Measurements from ENCODE around the gene MTAP.

MTAP gene

GRCh38 chr9:21817176-21817575, 14.7 kb downstream of the MTAP start:
- TF ChIP-seq POLR2AphosphoS5 (IDR thresholded peaks at IDR 0.05; ENCODE audit: low read depth, low read length) (no peak), REST (IDR thresholded peaks at IDR 0.05; ENCODE audit: insufficient read depth in 1 of 2, low read depth in 2 of 2, low read length in 2 of 2) (no peak), FOXP2 (optimal IDR thresholded peaks at IDR 0.05; ENCODE audit: borderline replicate concordance, extremely low read depth, extremely low read length, insufficient read depth) (no peak), TAF1 (IDR thresholded peaks at IDR 0.05; ENCODE audit: borderline replicate concordance, insufficient read depth, low read length) (no peak), SIN3A (IDR thresholded peaks at IDR 0.05; ENCODE audit: borderline replicate concordance, insufficient read depth, low read length) (no peak)

GRCh38 chr9:21825637-21826036, 23.2 kb downstream of the MTAP start:
- TF ChIP-seq TAF1 (IDR thresholded peaks at IDR 0.05; ENCODE audit: borderline replicate concordance, insufficient read depth, low read length), result no peak
- TF ChIP-seq SIN3A (IDR thresholded peaks at IDR 0.05; ENCODE audit: borderline replicate concordance, insufficient read depth, low read length), result no peak
- TF ChIP-seq REST (IDR thresholded peaks at IDR 0.05; ENCODE audit: insufficient read depth in 1 of 2, low read depth in 2 of 2, low read length in 2 of 2), result no peak
- TF ChIP-seq POLR2AphosphoS5 (IDR thresholded peaks at IDR 0.05; ENCODE audit: low read depth, low read length), result no peak
- no peak for TF ChIP-seq FOXP2 (optimal IDR thresholded peaks at IDR 0.05; ENCODE audit: borderline replicate concordance, extremely low read depth, extremely low read length, insufficient read depth)

- TF ChIP-seq TAF1 (IDR thresholded peaks at IDR 0.05; ENCODE audit: borderline replicate concordance, insufficient read depth, low read length) (no peak), POLR2AphosphoS5 (IDR thresholded peaks at IDR 0.05; ENCODE audit: low read depth, low read length) (no peak), FOXP2 (optimal IDR thresholded peaks at IDR 0.05; ENCODE audit: borderline replicate concordance, extremely low read depth, extremely low read length, insufficient read depth) (no peak), REST (IDR thresholded peaks at IDR 0.05; ENCODE audit: insufficient read depth in 1 of 2, low read depth in 2 of 2, low read length in 2 of 2) (no peak), SIN3A (IDR thresholded peaks at IDR 0.05; ENCODE audit: borderline replicate concordance, insufficient read depth, low read length) (no peak)
These were observed 26.5 kb downstream of the MTAP start for GRCh38 chr9:21828853-21829410.

- TF ChIP-seq SIN3A (IDR thresholded peaks at IDR 0.05; ENCODE audit: borderline replicate concordance, insufficient read depth, low read length) (no peak), FOXP2 (optimal IDR thresholded peaks at IDR 0.05; ENCODE audit: borderline replicate concordance, extremely low read depth, extremely low read length, insufficient read depth) (no peak), REST (IDR thresholded peaks at IDR 0.05; ENCODE audit: insufficient read depth in 1 of 2, low read depth in 2 of 2, low read length in 2 of 2) (no peak), POLR2AphosphoS5 (IDR thresholded peaks at IDR 0.05; ENCODE audit: low read depth, low read length) (no peak), TAF1 (IDR thresholded peaks at IDR 0.05; ENCODE audit: borderline replicate concordance, insufficient read depth, low read length) (no peak)
These were observed 28.2 kb downstream of the MTAP start for GRCh38 chr9:21830589-21830988.

Data from PFSK-1 (cell line).